K562 (cell line): ENCODE data around the gene SLC33A1. TPM values are rescaled to one million over a fixed set of nuclear protein-coding genes. Genes with fewer than 3 reads are reported as not detected.

Experiments
- ELF1 ChIP-seq: fragments of 200-800 bp; sonication (Bioruptor generic); IDR thresholded peaks from 2 replicates; pipeline ENCODE4 v1.6.1; 2016; ENCODE audit warnings: missing genetic modification characterization, missing compliant biosample characterization
- ETS2 ChIP-seq: IDR thresholded peaks from 2 replicates; pipeline ENCODE4 v1.6.1; 2016; ENCODE audit warnings: borderline replicate concordance, missing genetic modification characterization, mild to moderate bottlenecking, moderate library complexity, missing compliant biosample characterization; ENCODE audit not compliant: poor library complexity, severe bottlenecking
- GTF2A2 ChIP-seq: IDR thresholded peaks from 2 replicates; pipeline ENCODE4 v1.6.1; 2016; ENCODE audit warnings: mild to moderate bottlenecking, missing genetic modification characterization, missing compliant biosample characterization
- HBP1 ChIP-seq: fragments of 450-650 bp; formaldehyde crosslinking; IDR thresholded peaks from 2 replicates; pipeline ENCODE4 v1.4.0; 2022; ENCODE audit warnings: missing genetic modification characterization
- NFE2L1 ChIP-seq: fragments of 450-650 bp; IDR thresholded peaks from 2 replicates; pipeline ENCODE4 v1.6.1; 2016; ENCODE audit warnings: missing genetic modification characterization, low read depth, mild to moderate bottlenecking, missing compliant biosample characterization, moderate library complexity, borderline replicate concordance
- POLR2H ChIP-seq: IDR thresholded peaks from 2 replicates; pipeline ENCODE4 v1.6.1; 2016; ENCODE audit warnings: missing genetic modification characterization, low read depth, mild to moderate bottlenecking, control low read depth, missing compliant biosample characterization, moderate library complexity
- PTTG1 ChIP-seq: fragments of 450-650 bp; IDR thresholded peaks from 2 replicates; pipeline ENCODE4 v1.6.1; 2016; ENCODE audit warnings: low read depth, mild to moderate bottlenecking, missing genetic modification characterization, missing compliant biosample characterization
- RCOR1 ChIP-seq, 2 experiments: IDR thresholded peaks; 2 replicates each; pipeline ENCODE4 v1.6.1; 2012; ENCODE audit warnings: low read depth in 2 of 2, low read length in 2 of 2, borderline replicate concordance in 1 of 2, improper control_type of control experiment in 1 of 2
- RERE ChIP-seq: sonication (generic); formaldehyde crosslinking; IDR thresholded peaks from 2 replicates; pipeline ENCODE4 v1.8.0; 2023; ENCODE audit warnings: missing genetic modification reagents, mild to moderate bottlenecking, borderline replicate concordance
- SNIP1 ChIP-seq: fragments of 450-650 bp; IDR thresholded peaks from 2 replicates; pipeline ENCODE4 v1.7.1; 2017; ENCODE audit warnings: low read depth, mild to moderate bottlenecking
- SRSF1 ChIP-seq: fragments of 200-400 bp; formaldehyde crosslinking; IDR thresholded peaks from 2 replicates; pipeline ENCODE4 v1.6.1; 2017; ENCODE audit warnings: mild to moderate bottlenecking, low read depth, low read length, moderate library complexity
- ZBTB11 ChIP-seq, 3 experiments: fragments of 200-800 bp in 1 of 3; fragments of 250-450 bp in 1 of 3; fragments of 450-650 bp in 1 of 3; sonication (Bioruptor Pico) in 1 of 3; sonication (Bioruptor generic) in 1 of 3; formaldehyde crosslinking in 1 of 3; IDR thresholded peaks; 2 replicates each; pipeline versions ENCODE4 v1.6.1 to v1.8.0; 2016 to 2022; ENCODE audit warnings: mild to moderate bottlenecking in 2 of 3, missing genetic modification characterization in 2 of 3, missing compliant biosample characterization in 1 of 3, moderate library complexity in 1 of 3
- polyA plus RNA-seq, 8 experiments: library from polyadenylated mRNA; depleted of rRNA in 4 of 8; stranded (reverse) in 5 of 8; unstranded in 3 of 8; fragments of >200 nt; fragmentation: Nextera tagmentation in 2 of 8; fragmentation: Illumina TruSeq in 1 of 8; extraction: Ambion mirVana in 2 of 8; extraction: Trizol in 1 of 8; gene quantifications; 2 replicates each; pipeline versions ENCODE4 v1.2.1 to v1.2.3, GENCODE V29; 2011 to 2014; ENCODE audit warnings: inconsistent platforms in 1 of 8, missing spikeins in 1 of 8
- total RNA-seq, 7 experiments: library from RNA; depleted of rRNA in 6 of 7; stranded (reverse); fragments of >200 nt in 6 of 7; fragmentation: Illumina TruSeq in 2 of 7; extraction: Trizol in 2 of 7; gene quantifications; 2 replicates each; pipeline versions ENCODE4 v1.2.1 to v1.2.3, GENCODE V29; 2011 to 2021; ENCODE audit warnings: low replicate concordance in 1 of 7

The SLC33A1 gene
- total and polyA plus RNA-seq, 9 of the 15 experiments (the other 6 are each of a cell fraction or from before 2014, with no cell fraction given): 6.2 to 26.8 (median 19.6) TPM

- peak in 1 of 3 experiments; percentile 88; a peak in 2 of 6 replicates for TF ChIP-seq ZBTB11 (CRISPR knock-in tag; IDR thresholded peaks at IDR 0.05)
- no peak for TF ChIP-seq GTF2A2 (tag)
- no peak for TF ChIP-seq SNIP1
- TF ChIP-seq SRSF1: 0 out of 2 replicates have a peak, but pooled peaks have one; percentile 62
- no peak for TF ChIP-seq ETS2
- TF ChIP-seq PTTG1 (tag): no peak
- TF ChIP-seq RERE (CRISPR knock-in tag): no peak
- TF ChIP-seq RCOR1 (IDR thresholded peaks at IDR 0.05; ENCODE audit: borderline replicate concordance in 1 of 2, low read depth in 2 of 2, low read length in 2 of 2): peak in 1 of 2 experiments; percentile 53; a peak in 1 of 4 replicates
- 0 out of 2 replicates have a peak, but pooled peaks have one; percentile 13 for TF ChIP-seq POLR2H (tag)
- TF ChIP-seq ELF1 (tag): no peak
- no peak for TF ChIP-seq NFE2L1 (tag)
- TF ChIP-seq HBP1 (CRISPR knock-in tag): no peak
Measured at GRCh38 chr3:155805802-155806618, 48.2 kb downstream of the SLC33A1 start, which contains the start of gene C3orf33 (continued).
